Effector memory CD8-positive, alpha-beta T cell (primary cell): ENCODE results near the gene ZBTB48.
"Not testable (repeated sequence)": the region's sequence is repeated elsewhere in the genome, so short reads cannot be mapped to it uniquely, and the experiment has no call there.

Experiments
- ATAC-seq: fragments of 150-1000 bp; cut with Tn5 transposase; replicated peaks from 2 replicates; pipeline ENCODE4 v1.10.0; 2021; ENCODE audit warnings: mild to moderate bottlenecking, moderate library complexity
- DNase-seq, 3 experiments: peaks; one replicate each; pipeline ENCODE4 v3.0.0; 2021
- H3K27ac Mint-ChIP-seq, 2 donors: one replicate each; pipeline ENCODE4 v1.8.0; 2022; ENCODE audit warnings: mild to moderate bottlenecking in 2 of 2, mixed read lengths in 2 of 2, moderate library complexity in 2 of 2
- H3K27me3 Mint-ChIP-seq, 2 donors: one replicate each; pipeline ENCODE4 v1.8.0; 2022; ENCODE audit warnings: mixed read lengths in 2 of 2
- H3K36me3 Mint-ChIP-seq: one replicate; pipeline ENCODE4 v1.8.0; 2022; ENCODE audit warnings: mild to moderate bottlenecking, moderate library complexity, mixed read lengths; ENCODE audit not compliant: insufficient read depth
- H3K4me1 Mint-ChIP-seq, 2 donors: one replicate each; pipeline ENCODE4 v1.8.0; 2022; ENCODE audit warnings: low read depth in 2 of 2, mixed read lengths in 2 of 2
- H3K4me3 Mint-ChIP-seq, 2 donors: one replicate each; pipeline ENCODE4 v1.8.0; 2022; ENCODE audit warnings: mild to moderate bottlenecking in 2 of 2, mixed read lengths in 2 of 2, moderate library complexity in 2 of 2
- H3K9me3 Mint-ChIP-seq, 2 donors: one replicate each; pipeline ENCODE4 v1.8.0; 2022; ENCODE audit warnings: mixed read lengths in 2 of 2

Gene ZBTB48

DNA sequence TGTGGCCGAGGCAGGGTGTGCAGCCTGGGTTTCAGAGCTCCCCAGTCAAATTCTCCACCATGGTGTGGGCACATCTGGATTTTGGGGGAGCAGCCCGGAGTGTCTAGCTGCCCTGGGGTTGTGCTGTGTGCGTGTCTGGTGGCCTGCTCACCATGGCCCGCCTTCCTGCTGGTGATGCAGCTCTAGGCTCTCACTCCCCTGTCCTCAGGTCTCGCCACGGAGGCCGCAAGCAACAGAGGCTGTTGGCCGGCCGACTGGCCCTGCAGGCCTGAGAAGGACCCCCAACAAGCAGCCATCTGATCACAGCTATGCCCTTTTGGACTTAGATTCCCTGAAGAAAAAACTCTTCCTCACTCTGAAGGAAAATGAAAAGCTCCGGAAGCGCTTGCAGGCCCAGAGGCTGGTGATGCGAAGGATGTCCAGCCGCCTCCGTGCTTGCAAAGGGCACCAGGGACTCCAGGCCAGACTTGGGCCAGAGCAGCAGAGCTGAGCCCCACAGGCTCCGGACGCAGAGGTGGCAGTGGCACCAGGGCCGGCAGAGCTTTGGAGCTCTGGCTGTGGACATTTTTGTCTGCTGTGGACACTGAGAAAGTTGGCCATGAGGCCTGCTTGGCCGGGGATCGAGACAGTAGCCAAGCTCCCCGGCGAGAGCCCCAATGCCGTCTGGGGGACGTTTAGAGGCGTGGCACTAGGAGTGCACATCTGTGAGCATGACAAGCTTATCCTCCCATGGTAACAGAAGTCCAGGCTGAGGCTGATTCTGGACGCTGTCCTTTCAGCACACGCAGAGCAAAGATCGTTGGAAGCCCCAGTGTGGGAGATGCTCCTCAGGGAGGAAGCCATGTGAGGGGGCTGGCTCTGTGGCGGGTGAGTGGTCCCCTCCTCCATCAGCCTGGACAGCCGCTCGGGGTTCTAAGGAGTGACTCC is 53.1 kb downstream of the ZBTB48 start:
- no peaks in the 10 kb centered on the region for H3K9me3 Mint-ChIP-seq
- no peak for DNase-seq
- peaks cover 62% of the 10 kb centered on the region for H3K36me3 Mint-ChIP-seq
- H3K4me3 Mint-ChIP-seq, result no peak overlapping the region
- H3K27me3 Mint-ChIP-seq, result no peaks in the 10 kb centered on the region
- H3K27ac Mint-ChIP-seq, result no peak overlapping the region
- ATAC-seq, result no peak
- H3K4me1 Mint-ChIP-seq, result peaks cover 6% of the 10 kb centered on the region in 2 donors

DNA sequence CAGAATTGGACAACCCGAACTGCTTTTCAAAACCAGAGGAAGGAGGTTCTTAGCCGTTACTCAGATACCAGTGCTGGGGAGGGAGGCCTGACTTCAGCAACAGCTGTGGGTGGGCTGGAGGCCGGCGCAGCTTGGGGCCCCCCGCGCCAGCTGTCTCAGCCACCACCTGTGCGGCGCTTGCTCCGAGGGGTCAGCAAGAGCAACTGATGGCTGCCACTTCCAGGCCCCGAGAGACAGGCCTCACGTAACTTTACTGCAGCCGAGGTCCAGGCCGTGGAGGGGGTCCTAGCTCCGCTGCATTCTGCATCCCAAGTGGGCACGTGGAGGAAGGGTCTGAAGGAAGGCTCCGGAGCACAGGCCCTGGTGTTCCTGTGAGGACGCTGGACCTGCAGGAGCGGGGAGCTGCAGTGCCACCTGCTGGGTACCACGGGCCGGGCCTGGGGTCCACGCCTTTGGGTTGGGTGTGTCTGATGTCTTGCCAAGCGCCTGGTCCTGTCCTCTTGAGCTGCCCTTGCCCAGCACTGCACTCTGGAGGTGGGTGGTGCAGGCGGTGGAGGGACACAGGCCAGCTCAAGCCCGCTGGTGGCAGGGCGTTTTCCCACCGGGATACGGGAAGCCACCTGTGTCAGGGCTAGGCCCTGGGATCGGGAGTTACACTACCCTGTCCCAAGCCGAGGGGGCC is 54.7 kb downstream of the ZBTB48 start:
- Mint-ChIP-seq H3K27ac (no peak overlapping the region), H3K4me3 (no peak overlapping the region), H3K4me1 (peaks cover 1 to 2% of the 10 kb centered on the region in 2 donors), H3K36me3 (peaks cover 69% of the 10 kb centered on the region), H3K27me3 (no peaks in the 10 kb centered on the region), H3K9me3 (no peaks in the 10 kb centered on the region)
- ATAC-seq (peak; percentile 42), DNase-seq (peak in 2 of 3 experiments; percentile 17 to 21)

DNA sequence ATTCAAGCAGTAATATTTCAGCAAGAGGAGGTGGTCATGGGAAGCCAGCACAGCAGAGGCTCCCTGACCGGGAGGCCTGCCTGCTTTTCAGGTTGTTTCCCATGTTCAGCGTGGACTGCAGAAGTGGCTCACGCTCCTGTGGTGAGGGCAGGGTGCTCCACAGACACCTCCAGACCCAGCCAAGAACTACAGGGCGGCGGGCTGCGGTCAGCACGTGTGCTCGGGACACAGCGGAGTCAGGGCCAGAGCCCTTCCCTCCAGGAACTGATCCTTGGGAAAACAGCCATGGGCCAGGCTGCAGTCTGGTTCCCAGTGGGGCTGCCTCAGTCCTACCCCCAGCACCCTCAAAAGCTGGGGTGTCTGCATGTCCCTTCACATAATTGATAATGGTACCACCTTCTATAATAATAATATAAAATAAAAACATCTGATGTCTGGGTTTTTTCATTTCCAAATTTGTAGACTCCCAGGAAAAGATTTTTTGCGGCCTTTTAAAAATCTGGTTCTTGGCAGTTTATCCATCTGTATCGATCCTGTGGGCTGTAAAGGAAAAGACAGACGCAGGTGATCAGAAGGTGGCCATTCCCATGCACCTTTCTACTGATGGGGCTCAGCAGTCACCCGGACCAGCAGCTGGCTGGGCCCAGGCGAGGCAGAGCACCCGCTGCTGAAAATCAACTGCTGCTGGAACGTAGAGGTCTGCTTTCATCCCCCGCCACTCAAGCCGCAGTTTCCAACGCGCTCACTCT is 55.5 kb downstream of the ZBTB48 start:
- no peaks in the 10 kb centered on the region for H3K9me3 Mint-ChIP-seq
- H3K36me3 Mint-ChIP-seq, result peaks cover 67% of the 10 kb centered on the region
- H3K4me1 Mint-ChIP-seq, result no peaks in the 10 kb centered on the region
- no peak for DNase-seq
- H3K27ac Mint-ChIP-seq, result no peak overlapping the region
- no peaks in the 10 kb centered on the region for H3K27me3 Mint-ChIP-seq
- no peak overlapping the region for H3K4me3 Mint-ChIP-seq
- no peak for ATAC-seq

DNA sequence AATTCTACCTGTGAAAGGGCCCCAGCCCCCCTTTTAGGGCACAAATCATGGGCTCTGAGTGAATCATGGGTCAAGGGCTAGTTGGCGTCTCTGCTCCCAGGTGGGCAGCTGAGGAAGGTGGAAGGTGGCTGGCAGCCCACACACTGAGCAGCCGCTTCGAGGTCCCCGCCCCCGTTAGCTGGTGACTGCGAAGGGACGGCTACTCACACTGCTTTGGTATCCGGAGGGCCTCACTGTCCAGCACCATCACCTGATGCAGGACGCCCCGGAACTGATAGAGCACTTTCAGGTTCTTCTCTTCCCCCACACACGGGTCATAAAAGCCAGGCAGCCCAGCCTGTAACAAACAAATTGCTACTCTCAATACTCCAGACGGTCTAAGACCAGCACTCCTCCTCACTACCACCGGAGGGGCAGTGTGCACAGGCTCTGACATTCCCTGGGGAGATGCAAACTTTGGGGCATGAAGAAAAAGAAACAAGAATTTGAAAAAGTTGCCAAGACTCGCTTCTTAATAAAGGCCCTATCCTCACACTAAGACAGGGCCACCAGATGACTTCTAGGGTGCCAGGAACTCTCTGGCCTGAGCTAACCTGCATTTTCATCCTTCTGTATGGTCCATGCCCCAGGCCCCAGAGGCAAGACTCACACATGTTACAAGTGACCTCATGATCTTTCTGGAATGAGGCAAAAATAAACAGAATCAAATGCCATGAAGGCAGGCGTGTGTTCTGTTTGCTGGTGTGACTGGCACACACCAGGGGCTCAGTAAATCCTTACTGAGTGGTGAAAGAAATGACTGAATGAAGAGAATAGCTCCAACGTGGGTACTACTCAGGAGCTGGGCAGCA is 56.3 kb downstream of the ZBTB48 start:
- Mint-ChIP-seq H3K27me3 (no peaks in the 10 kb centered on the region), H3K4me1 (no peaks in the 10 kb centered on the region), H3K27ac (peak overlapping the region in 1 of 2 donors; percentile 35), H3K9me3 (no peaks in the 10 kb centered on the region), H3K4me3 (no peak overlapping the region), H3K36me3 (peaks cover 65% of the 10 kb centered on the region)
- ATAC-seq (no peak), DNase-seq (no peak)

DNA sequence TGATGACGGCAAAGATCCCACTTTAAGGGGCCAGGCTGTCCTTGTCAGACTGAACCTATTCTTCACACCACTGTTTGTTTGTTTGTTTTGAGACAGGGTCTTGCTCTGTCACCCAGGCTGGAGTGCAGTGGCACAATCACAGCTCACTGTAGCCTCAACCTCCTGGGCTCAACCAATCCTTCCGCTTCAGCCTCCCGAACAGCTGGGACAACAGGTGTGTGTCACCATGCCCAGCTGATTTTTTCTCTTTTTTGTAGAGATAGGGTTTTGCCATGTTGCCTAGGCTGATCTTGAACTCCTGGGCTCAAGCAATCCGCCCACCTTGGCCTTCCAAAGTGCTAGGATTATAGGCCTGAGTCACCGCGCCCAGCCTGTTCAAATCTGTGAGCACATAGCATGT is 57.0 kb downstream of the ZBTB48 start:
- H3K36me3 Mint-ChIP-seq, result peaks cover 64% of the 10 kb centered on the region

DNA sequence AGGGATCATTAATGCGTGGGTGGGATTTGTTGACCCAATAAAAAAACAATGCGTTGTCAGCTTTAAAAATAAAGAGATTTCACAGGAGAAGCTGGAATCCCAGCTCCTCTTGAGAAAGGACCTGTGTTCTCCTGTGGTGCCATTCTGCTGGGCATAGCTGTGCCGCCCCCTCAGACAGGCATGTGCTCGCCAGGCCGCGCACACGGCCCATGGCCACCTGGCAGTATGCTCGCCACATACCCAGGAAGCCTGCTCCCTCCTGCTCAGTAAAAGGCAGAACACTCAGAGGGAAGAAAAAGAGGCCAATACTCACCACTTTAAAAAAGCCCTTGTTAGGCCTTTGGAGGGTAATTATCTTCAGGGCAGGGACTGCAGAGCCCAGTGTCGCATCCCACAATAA is 58.0 kb downstream of the ZBTB48 start:
- H3K9me3 Mint-ChIP-seq, result no peaks in the 10 kb centered on the region

More for the DNA sequence above, 57.0 kb downstream of the ZBTB48 start:
- peak overlapping the region in 1 of 2 donors; percentile 35 for H3K27ac Mint-ChIP-seq
- not testable (repeated sequence) for H3K4me3 Mint-ChIP-seq, ATAC-seq, H3K4me1 Mint-ChIP-seq, H3K27me3 Mint-ChIP-seq, H3K9me3 Mint-ChIP-seq, DNase-seq

DNA sequence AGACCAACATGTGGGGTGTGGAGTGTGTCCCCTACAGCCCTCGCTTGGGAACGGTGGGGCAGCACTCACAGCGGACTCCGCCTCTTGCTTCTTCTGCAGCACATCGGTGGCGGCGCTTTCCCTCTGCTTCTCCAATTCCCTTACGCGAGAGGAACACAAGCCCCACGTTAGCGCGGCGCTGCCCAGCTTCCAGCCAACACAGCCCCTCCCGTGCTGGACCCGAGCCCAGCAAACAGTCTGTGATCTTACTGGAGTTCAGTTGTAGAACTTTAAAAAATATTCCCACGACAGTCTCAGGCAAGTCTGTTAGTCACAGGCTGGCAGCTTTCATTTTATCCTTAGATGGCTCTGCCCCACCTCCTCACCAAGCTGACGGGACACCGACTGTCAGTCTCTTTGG is 58.4 kb downstream of the ZBTB48 start:
- Mint-ChIP-seq H3K4me1 (no peaks in the 10 kb centered on the region), H3K36me3 (peaks cover 57% of the 10 kb centered on the region), H3K27ac (no peak overlapping the region), H3K27me3 (no peaks in the 10 kb centered on the region), H3K4me3 (no peak overlapping the region), H3K9me3 (no peaks in the 10 kb centered on the region)
- ATAC-seq (no peak), DNase-seq (no peak)

More for the DNA sequence above, 58.0 kb downstream of the ZBTB48 start:
- Mint-ChIP-seq H3K36me3 (peaks cover 58% of the 10 kb centered on the region), H3K27me3 (no peaks in the 10 kb centered on the region), H3K4me1 (no peaks in the 10 kb centered on the region), H3K4me3 (no peak overlapping the region), H3K27ac (no peak overlapping the region)
- ATAC-seq (no peak), DNase-seq (no peak)
